K562 (cell line): ENCODE results near the gene ITGA3. TPM values are rescaled to one million over a fixed set of nuclear protein-coding genes. Genes with fewer than 3 reads are reported as not detected.

Experiments used
- ATAC-seq: fragments of 200-7000 bp; cut with Tn5 transposase; 3 replicates; pipeline ENCODE4 v1.9.1; 2020; ENCODE audit warnings: moderate library complexity
- BruUV-seq: library from RNA; stranded (reverse); fragments of 400-500 nt; replicated peaks from 2 replicates; lab custom pipeline; 2021; lab: Mats Ljungman, UMichigan
- CTCF ChIA-PET: fragments of 300-600 bp; formaldehyde crosslinking; extraction: SDS; loops from one replicate; lab custom pipeline; 2021; ENCODE audit warnings: low intra/inter-chr PET ratio; lab: Yijun Ruan, JAX
- POLR2A ChIA-PET: fragments of 300-600, 350-650 bp; sonication (Branson Sonifier 250); formaldehyde crosslinking; extraction: SDS; loops from one replicate; lab custom pipeline; 2021; ENCODE audit warnings: antibody characterized with exemption, inconsistent platforms; lab: Yijun Ruan, JAX
- DNase-seq, 4 experiments: peaks; one replicate each; pipeline versions ENCODE4 v3.0.0 to v3.0.0-alpha.2; 2011 to 2018; ENCODE audit warnings: low spot score in 3 of 4, mixed read lengths in 3 of 4; ENCODE audit errors: extremely low read depth in 1 of 4
- FAIRE-seq: peaks from 2 replicates; lab custom pipeline; 2011; peaks lifted over from hg19 to GRCh38; lab: Jason Lieb, UNC
- H2AFZ ChIP-seq: 2 replicates; pipeline ENCODE4 v1.6.0; 2011; ENCODE audit warnings: low read depth, low read length, control low read depth, inconsistent platforms
- H3K27ac ChIP-seq: fragments of 200-600 bp; 3 replicates; pipeline ENCODE4 v1.8.0; 2011; ENCODE audit warnings: low read depth, mild to moderate bottlenecking, control low read depth, inconsistent platforms, low read length, moderate library complexity, mixed read lengths; ENCODE audit errors: extremely low read depth
- H3K27me3 ChIP-seq, 2 experiments: fragments of 300-600 bp in 1 of 2; 2 replicates in 1 of 2; 3 replicates in 1 of 2; pipeline versions ENCODE4 v1.6.0 to v1.8.0; 2011; ENCODE audit warnings: inconsistent platforms in 2 of 2, low read length in 2 of 2, mild to moderate bottlenecking in 1 of 2, mixed read lengths in 1 of 2, moderate library complexity in 1 of 2; ENCODE audit not compliant: control insufficient read depth in 2 of 2, insufficient read depth in 2 of 2
- H3K36me3 ChIP-seq: fragments of 300-600 bp; 3 replicates; pipeline ENCODE4 v1.8.0; 2011; ENCODE audit warnings: mild to moderate bottlenecking, low read length, inconsistent platforms; ENCODE audit not compliant: control insufficient read depth, insufficient read depth
- H3K4me1 ChIP-seq, 2 experiments: fragments of 200-600 bp in 1 of 2; replicated peaks in 1 of 2; 2 replicates in 1 of 2; 3 replicates in 1 of 2; pipeline versions ENCODE4 v1.5.1 to v1.8.0; 2011; ENCODE audit warnings: inconsistent platforms in 2 of 2, low read length in 2 of 2, mild to moderate bottlenecking in 1 of 2, mixed read lengths in 1 of 2, moderate library complexity in 1 of 2; ENCODE audit not compliant: control insufficient read depth in 2 of 2, insufficient read depth in 2 of 2
- H3K4me2 ChIP-seq: 2 replicates; pipeline ENCODE4 v1.6.1; 2011; ENCODE audit warnings: low read length, control low read depth, inconsistent platforms, mixed read lengths; ENCODE audit not compliant: insufficient read depth
- H3K4me3 ChIP-seq: fragments of 200-600 bp; sonication (generic), shearing (Covaris generic); 2 replicates; pipeline ENCODE4 v1.5.1; 2016; ENCODE audit warnings: control low read depth, inconsistent platforms
- H3K79me2 ChIP-seq: fragments of 200-600 bp; 3 replicates; pipeline ENCODE4 v1.8.0; 2011; ENCODE audit warnings: low read length, inconsistent platforms; ENCODE audit not compliant: control insufficient read depth, insufficient read depth
- H3K9ac ChIP-seq, 2 experiments: 2 replicates each; pipeline versions ENCODE4 v1.6.0 to v1.6.1; 2011; ENCODE audit warnings: low read depth in 2 of 2, low read length in 2 of 2, control low read depth in 1 of 2, inconsistent platforms in 1 of 2, mild to moderate bottlenecking in 1 of 2, mixed read lengths in 1 of 2; ENCODE audit not compliant: insufficient read depth in 1 of 2
- H3K9me1 ChIP-seq: one replicate; pipeline ENCODE4 v1.6.0; 2011; ENCODE audit warnings: inconsistent platforms, mild to moderate bottlenecking, low read length, moderate library complexity; ENCODE audit not compliant: control insufficient read depth, insufficient read depth
- H3K9me3 ChIP-seq: replicated peaks from 2 replicates; pipeline ENCODE4 v1.5.1; 2011; ENCODE audit warnings: low read depth, low read length, inconsistent platforms; ENCODE audit not compliant: control insufficient read depth, insufficient read depth
- H4K20me1 ChIP-seq: replicated peaks from 2 replicates; pipeline ENCODE4 v1.6.1; 2011; ENCODE audit warnings: low read length, inconsistent platforms, mixed read lengths; ENCODE audit not compliant: control insufficient read depth, insufficient read depth
- CREB3 ChIP-seq: fragments of 450-650 bp; conservative IDR thresholded peaks from 2 replicates; pipeline ENCODE4 v1.6.1; 2016; ENCODE audit warnings: missing genetic modification characterization, low read depth, mild to moderate bottlenecking, missing compliant biosample characterization, moderate library complexity
- E2F3 ChIP-seq: fragments of 250-450 bp; sonication (Bioruptor Pico); IDR thresholded peaks from 2 replicates; pipeline ENCODE4 v1.4.0; 2020; ENCODE audit warnings: mild to moderate bottlenecking
- HES1 ChIP-seq: fragments of 450-650 bp; IDR thresholded peaks from 2 replicates; pipeline ENCODE4 v1.6.1; 2016; ENCODE audit warnings: low read depth, mild to moderate bottlenecking, moderate library complexity
- RNF219 ChIP-seq: fragments of 250-450 bp; sonication (Bioruptor Pico); IDR thresholded peaks from 2 replicates; pipeline ENCODE4 v1.5.0; 2022; ENCODE audit warnings: mild to moderate bottlenecking
- SMAD2 ChIP-seq: fragments of 150-350 bp; IDR thresholded peaks from 2 replicates; pipeline ENCODE4 v1.6.1; 2014; ENCODE audit warnings: low read depth, mild to moderate bottlenecking, low read length
- SRSF9 ChIP-seq: fragments of 200-400 bp; formaldehyde crosslinking; IDR thresholded peaks from 2 replicates; pipeline ENCODE4 v1.6.1; 2017; ENCODE audit warnings: low read depth, low read length, borderline replicate concordance
- WGBS: fragments of 100-300 bp; shearing (Covaris generic); methylation state at CpG from one replicate; pipeline ENCODE4 v1.1.6; 2016; ENCODE audit warnings: low coverage, mixed read lengths; ENCODE audit not compliant: insufficient coverage; ENCODE audit errors: missing lambda C conversion rate; 5-methylcytosine and 5-hydroxymethylcytosine counted together
- in situ Hi-C: fragments of 300-500 bp; cut with MboI; formaldehyde crosslinking; loops from 4 replicates; pipeline ENCODE4 v1.15.0; 2018; ENCODE audit warnings: inconsistent platforms, mixed read lengths
- intact Hi-C: fragments of 100-400 bp; cut with micrococcal nuclease; formaldehyde crosslinking; loops from 2 replicates; pipeline ENCODE4 v1.14.2; 2022
- polyA plus RNA-seq, 8 experiments: library from polyadenylated mRNA; depleted of rRNA in 4 of 8; stranded (reverse) in 5 of 8; unstranded in 3 of 8; fragments of >200 nt; fragmentation: Nextera tagmentation in 2 of 8; fragmentation: Illumina TruSeq in 1 of 8; extraction: Ambion mirVana in 2 of 8; extraction: Trizol in 1 of 8; gene quantifications; 2 replicates each; pipeline versions ENCODE4 v1.2.1 to v1.2.3, GENCODE V29; 2011 to 2014; ENCODE audit warnings: inconsistent platforms in 1 of 8, missing spikeins in 1 of 8
- total RNA-seq, 7 experiments: library from RNA; depleted of rRNA in 6 of 7; stranded (reverse); fragments of >200 nt in 6 of 7; fragmentation: Illumina TruSeq in 2 of 7; extraction: Trizol in 2 of 7; gene quantifications; 2 replicates each; pipeline versions ENCODE4 v1.2.1 to v1.2.3, GENCODE V29; 2011 to 2021; ENCODE audit warnings: low replicate concordance in 1 of 7

The ITGA3 gene
- total and polyA plus RNA-seq, 9 of the 15 experiments (the other 6 are each of a cell fraction or from before 2014, with no cell fraction given): 0.03 to 0.75 (median 0.14) TPM; not detected in 2

GRCh38 chr17:50072925-50073324 is 17.0 kb downstream of the ITGA3 start:
- FAIRE-seq: no peak
- no peaks in the 10 kb centered on the region for H3K9me1 ChIP-seq
- CTCF ChIA-PET: no interaction called here
- no peak overlapping the region for H3K9ac ChIP-seq
- peaks cover 7% of the 10 kb centered on the region; the same call in 1 of the 2 replicates for H4K20me1 ChIP-seq
- WGBS: 15% methylated on average over 1 of the region's 1 CpG
- H3K27ac ChIP-seq: no peak overlapping the region
- TF ChIP-seq SMAD2 (no peak), E2F3 (CRISPR knock-in tag) (no peak), CREB3 (tag) (no peak), RNF219 (CRISPR knock-in tag) (no peak), SRSF9 (no peak), HES1 (no peak)
- intact Hi-C loops: no loop called here
- no TSS peak for BruUV-seq
- DNase-seq: no peak
- ATAC-seq: no peak
- H2AFZ ChIP-seq: no peak overlapping the region
- peaks cover 0 to 11% of the 10 kb centered on the region in 2 experiments; a peak in 1 of 5 replicates for H3K4me1 ChIP-seq
- POLR2A ChIA-PET: interaction anchor here (0.7 to 0.8 kb wide), 2 partner anchors 9 to 11 kb away, joined by 3 to 6 read pairs; no protein-coding TSS in a partner anchor
- in situ Hi-C loops: loop anchor here (10.0 kb wide), 1 partner anchor 508 kb away; no protein-coding TSS in a partner anchor
- H3K4me2 ChIP-seq: no peak overlapping the region
- H3K27me3 ChIP-seq: peaks cover 11 to 70% of the 10 kb centered on the region in 2 experiments; a peak in 4 of 5 replicates
- no peaks in the 10 kb centered on the region for H3K9me3 ChIP-seq
- no peaks in the 10 kb centered on the region for H3K36me3 ChIP-seq
- no peaks in the 10 kb centered on the region for H3K79me2 ChIP-seq
- H3K4me3 ChIP-seq: no peak overlapping the region
